ENCODE data around the gene NTRK1.

NTRK1 gene

GRCh38 chr1:156899956-156900718 is 39.5 kb downstream of the NTRK1 start:
- DNase-seq = no peak

- DNase-seq = no peak
These were observed 40.4 kb downstream of the NTRK1 start for GRCh38 chr1:156900896-156901589.

- DNase-seq = no peak
These were observed 40.9 kb downstream of the NTRK1 start for GRCh38 chr1:156901590-156901900.

DNA sequence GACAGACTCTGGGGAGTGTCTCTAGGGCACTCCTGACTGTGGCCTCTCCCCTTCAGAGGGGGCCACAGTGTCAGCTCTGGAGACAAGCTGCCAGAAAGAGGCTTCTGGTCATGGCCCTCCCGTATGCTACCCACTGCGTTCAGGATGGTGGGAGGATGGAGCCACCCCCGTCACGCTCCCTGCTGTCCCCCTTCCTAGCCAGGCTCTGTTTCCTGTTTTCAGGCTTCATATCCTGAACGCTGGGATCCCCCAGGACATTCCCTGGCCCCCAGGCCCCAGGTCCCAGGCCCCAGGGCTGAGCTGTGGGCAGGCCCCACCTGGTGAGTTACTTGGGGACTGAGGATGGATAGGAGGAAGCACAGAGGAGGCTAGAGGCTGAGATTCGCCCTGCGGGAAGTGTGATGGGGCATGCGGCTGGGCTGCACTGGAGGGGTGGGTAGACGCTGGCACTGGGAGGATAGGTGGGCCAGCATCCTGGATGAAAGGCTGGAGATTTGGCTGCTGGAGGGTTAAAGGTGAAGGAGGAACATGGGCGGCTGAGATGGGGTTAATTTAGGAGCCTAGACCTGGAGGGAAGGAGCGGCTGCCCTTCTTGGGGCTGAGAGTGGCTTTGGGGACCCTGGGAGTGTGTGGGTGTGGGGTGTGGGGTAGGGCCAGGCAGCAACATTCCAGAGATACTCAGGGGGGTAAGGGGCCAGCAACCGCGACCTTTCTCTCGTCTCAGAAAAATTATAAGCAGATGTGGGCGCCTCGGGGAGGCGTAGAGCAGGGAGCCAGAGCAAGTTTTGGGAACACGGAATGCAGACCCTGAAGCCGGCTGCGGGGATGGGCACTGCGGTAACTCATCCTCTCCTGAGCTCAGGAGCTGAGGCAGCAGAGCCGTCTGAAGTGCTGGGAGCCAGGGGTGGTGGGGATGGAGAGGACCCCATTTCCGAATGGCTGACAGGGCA is 41.6 kb downstream of the NTRK1 start:
- no peak for DNase-seq

- DNase-seq = no peak
These were observed 42.8 kb downstream of the NTRK1 start for GRCh38 chr1:156903328-156904091.

GRCh38 chr1:156904187-156904959 is 43.7 kb downstream of the NTRK1 start:
- no peak for DNase-seq

GRCh38 chr1:156905176-156905575 is 44.5 kb downstream of the NTRK1 start:
- no peak for DNase-seq

DNA sequence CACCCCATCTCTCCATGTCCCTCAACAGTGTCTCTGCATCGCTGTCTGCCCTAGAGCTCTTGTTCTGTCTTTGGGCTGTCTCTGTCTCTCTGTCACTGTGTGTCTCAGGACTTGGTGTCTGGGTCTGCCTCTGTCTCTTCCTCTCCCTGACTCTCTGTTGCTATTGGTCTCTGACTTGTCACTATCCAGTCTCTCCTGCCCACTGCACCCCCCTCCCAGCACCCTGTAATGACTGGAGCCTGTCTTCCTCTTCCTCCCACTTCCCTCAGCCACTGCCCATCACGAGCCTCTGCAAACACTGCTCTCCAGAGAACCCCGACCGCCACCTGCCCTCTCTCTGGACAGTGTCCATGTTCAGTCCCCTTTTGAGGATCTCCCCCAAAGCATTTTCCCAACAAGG is 45.0 kb downstream of the NTRK1 start:
- no peak for DNase-seq

- DNase-seq = no peak
These were observed 45.7 kb downstream of the NTRK1 start for GRCh38 chr1:156906206-156906906.

DNA sequence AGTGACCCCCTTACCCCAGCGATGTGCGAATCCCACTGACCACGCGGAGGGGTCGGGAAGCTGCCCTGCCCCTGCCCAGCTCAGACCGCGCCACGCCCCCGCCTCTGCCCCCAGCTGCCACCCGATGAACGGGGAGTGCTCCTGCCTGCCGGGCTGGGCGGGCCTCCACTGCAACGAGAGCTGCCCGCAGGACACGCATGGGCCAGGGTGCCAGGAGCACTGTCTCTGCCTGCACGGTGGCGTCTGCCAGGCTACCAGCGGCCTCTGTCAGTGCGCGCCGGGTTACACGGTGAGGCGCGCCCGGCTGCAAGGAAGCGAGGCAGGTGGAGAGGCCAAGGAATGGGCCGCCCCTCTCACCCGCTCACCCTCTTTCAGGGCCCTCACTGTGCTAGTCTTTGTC is 47.9 kb downstream of the NTRK1 start:
- no peak for DNase-seq

DNA sequence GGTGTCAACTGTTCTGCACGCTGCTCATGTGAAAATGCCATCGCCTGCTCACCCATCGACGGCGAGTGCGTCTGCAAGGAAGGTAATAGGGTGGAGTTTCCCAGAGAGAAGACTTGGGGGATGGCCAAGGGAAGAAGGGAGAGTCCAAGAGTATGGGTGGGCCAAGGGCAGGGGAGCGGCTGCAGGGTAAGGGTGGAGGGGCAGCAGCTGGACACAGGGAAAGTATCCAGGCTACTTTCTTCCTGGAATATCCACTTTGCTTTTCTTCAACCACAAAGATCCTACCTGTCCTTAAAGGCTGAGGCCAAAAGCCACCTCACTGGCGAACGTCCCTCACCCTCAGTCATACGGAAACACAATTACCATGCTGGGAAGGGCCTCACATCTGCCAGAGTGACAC is 48.3 kb downstream of the NTRK1 start:
- DNase-seq = no peak

DNA sequence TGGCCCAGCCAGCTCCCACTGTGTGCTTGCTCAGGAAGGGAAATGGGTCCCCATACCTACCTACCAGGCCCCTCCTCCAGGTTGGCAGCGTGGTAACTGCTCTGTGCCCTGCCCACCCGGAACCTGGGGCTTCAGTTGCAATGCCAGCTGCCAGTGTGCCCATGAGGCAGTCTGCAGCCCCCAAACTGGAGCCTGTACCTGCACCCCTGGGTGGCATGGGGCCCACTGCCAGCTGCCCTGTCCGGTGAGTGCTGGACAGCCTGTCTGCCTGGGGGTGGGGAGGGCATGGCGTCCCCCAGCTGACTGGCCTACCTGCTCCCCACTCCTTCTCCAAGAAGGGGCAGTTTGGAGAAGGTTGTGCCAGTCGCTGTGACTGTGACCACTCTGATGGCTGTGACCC is 49.0 kb downstream of the NTRK1 start:
- DNase-seq = no peak

- peak in 1 of 2 experiments; percentile 30 for DNase-seq
These were observed 49.7 kb downstream of the NTRK1 start for GRCh38 chr1:156910309-156910782.

GRCh38 chr1:156911577-156912298 is 51.1 kb downstream of the NTRK1 start:
- DNase-seq = no peak

DNA sequence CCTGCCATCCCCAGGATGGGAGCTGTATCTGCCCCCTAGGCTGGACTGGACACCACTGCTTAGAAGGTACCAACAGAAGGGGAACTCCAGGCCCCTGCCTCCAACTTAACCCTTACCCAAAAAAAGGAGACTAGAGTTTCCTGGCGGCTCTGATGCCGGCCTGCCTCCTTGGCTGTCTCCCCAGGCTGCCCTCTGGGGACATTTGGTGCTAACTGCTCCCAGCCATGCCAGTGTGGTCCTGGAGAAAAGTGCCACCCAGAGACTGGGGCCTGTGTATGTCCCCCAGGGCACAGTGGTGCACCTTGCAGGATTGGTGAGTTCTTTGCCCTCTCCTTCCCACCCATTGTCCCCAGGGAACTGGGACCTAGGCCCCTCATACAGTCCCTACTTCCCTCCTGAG is 51.6 kb downstream of the NTRK1 start:
- DNase-seq = no peak

DNA sequence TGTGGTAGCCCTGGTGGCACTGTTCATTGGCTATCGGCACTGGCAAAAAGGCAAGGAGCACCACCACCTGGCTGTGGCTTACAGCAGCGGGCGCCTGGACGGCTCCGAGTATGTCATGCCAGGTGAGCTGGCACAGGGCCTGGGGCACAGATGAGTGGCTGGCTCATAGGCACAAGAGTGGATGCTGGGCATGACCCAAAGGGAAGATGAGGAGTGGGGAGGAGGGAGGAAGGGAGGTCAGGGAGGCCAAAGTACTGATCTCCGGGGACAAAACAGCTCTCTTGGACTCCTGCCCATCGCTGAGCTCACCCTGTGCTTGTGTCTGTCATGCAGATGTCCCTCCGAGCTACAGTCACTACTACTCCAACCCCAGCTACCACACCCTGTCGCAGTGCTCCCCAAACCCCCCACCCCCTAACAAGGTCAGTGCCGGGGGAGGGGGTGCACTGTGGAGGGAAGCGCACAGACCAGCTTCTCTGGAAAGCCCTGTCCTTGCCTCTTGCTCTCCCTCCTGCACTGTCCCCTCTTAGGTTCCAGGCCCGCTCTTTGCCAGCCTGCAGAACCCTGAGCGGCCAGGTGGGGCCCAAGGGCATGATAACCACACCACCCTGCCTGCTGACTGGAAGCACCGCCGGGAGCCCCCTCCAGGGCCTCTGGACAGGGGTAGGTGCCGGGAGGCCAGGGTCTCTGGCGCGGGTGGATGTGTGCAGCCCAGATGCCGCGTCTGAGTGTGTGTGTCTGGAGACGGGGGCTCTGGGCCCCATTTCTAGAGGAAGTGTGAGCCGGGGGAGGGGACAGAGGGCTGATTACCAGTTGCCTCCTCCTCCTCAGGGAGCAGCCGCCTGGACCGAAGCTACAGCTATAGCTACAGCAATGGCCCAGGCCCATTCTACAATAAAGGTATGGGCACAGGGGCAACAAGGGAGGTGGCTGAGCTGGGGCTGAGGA is 52.5 kb downstream of the NTRK1 start:
- peak; percentile 18 to 59 for DNase-seq

GRCh38 chr1:156913809-156914387 is 53.2 kb downstream of the NTRK1 start:
- no peak for DNase-seq

DNA sequence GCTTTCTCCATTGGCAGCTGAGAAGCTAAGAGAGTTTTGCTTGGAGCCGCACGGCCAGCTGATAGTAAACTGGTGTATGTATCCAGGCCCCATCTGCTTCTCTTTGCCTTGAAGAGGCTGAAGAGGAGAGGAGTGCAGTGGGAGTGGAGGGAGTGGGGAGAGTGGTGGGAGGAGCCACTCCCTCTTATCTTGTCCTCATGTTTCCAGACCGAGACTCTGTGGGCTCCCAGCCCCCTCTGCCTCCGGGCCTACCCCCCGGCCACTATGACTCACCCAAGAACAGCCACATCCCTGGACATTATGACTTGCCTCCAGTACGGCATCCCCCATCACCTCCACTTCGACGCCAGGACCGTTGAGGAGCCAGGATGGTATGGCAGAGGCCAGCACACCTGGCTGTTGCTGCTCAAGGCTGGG is 53.8 kb downstream of the NTRK1 start:
- no peak for DNase-seq

Data from SHP77 (cell line).